ENCODE results near the gene CLECL1.
"Not testable (repeated sequence)": the region's sequence is repeated elsewhere in the genome, so short reads cannot be mapped to it uniquely, and the experiment has no call there.

- not testable (repeated sequence) for TF ChIP-seq CTCF (conservative IDR thresholded peaks at IDR 0.05; ENCODE audit: low read depth, low read length); EZH2 (IDR thresholded peaks at IDR 0.05; ENCODE audit: borderline replicate concordance, low read depth, low read length, poor library complexity, severe bottlenecking)
These were observed 6.0 kb upstream of the CLECL1 start for GRCh38 chr12:9738905-9739304.

All from A673 (cell line).